Activated CD8-positive, alpha-beta memory T cell treated with anti-CD3 and anti-CD28 coated beads, Interleukin-2, amount 50 U/mL, for 24 hours (primary cell): ENCODE data around the gene GEMIN4.
"Not testable (repeated sequence)": the region's sequence is repeated elsewhere in the genome, so short reads cannot be mapped to it uniquely, and the experiment has no call there.

Source experiments
- DNase-seq: peaks from one replicate; pipeline ENCODE4 v3.0.0-alpha.2; 2020; ENCODE audit errors: extremely low read depth

Gene GEMIN4

GRCh38 chr17:752002-752619 lies at the start of gene GEMIN4:
Gene GEMIN4 (minus strand): TSS chr17:752264. CDS start chr17:752142, 122 bp downstream.
- peak; percentile 93 for DNase-seq

DNA sequence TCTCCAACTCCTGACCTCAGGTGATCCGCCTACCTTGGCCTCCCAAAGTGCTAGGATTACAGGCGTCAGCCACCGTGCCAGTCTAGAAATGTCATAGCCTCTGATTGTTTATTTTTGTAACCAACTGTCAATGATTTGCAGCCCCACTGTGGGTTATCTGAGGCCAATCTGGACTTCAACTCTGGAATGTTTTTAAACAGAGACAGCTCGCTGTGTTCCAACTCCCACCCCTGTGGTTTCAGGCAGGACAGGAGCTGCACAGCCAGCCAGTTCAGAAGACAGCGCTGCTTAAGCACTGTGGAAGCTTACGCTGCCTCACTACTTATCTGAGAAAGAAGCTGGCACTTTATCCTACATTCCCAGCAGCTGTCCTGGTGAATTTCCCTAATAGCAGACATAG lies 49.6 kb upstream of the GEMIN4 start:
- DNase-seq: no peak

DNA sequence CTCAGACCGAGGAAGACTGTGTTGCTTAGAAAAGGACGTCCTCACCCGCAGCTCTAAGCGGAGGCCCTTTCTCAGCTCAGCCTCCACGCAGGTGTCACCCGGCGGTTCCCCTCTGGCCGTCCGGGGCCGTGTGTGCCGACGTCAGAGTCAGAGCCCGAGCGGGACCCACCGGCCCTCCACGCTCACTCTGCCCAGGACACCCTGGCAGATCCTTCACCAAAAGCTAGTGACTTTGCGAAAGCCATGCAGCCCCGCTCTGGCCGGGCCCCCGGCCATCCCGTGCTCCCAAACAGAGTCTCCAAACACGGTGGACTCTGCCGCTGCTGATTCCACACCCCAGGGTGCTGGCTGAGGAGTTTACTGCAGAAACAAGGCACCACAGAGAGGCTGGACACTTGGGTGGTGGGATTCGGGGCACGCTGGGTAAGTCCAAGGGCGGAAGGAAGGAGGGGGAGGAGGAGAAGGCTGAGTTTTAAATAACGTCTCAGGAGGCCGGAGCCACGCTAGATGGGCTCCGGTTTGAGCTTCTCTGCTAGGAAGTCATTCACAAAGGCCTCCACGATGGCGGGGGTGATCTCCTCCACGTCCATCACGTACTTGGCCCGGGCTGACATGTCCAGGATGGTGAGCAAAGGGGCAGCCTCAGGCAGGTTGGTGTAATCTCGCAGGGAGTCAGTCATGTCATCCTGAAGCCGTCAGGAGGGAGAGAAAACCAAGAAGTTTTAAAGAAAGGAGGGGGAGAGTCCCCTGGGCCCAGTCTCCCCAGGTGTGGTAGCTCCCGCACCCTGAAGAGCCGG lies 48.6 kb upstream of the GEMIN4 start:
- no peak for DNase-seq

DNA sequence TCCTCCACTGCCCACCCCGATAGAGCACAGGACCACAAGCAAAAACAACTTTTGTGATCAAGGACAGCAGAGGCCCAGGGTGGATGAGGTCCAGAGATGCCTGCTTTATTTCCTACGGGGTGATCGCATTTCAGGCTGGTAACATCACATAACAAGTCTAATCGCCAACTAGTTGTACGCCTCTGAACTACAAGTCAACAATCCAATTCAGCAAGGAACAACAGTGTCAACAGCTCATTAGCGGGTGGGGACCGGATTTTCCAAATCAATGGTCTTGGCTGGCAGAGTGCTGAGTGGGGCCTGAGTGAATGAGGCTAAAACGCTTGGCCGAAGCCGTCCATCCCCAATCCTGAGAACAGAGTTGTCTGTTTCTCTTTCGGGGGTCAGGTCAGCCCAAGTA lies 47.2 kb upstream of the GEMIN4 start:
- no peak for DNase-seq

DNA sequence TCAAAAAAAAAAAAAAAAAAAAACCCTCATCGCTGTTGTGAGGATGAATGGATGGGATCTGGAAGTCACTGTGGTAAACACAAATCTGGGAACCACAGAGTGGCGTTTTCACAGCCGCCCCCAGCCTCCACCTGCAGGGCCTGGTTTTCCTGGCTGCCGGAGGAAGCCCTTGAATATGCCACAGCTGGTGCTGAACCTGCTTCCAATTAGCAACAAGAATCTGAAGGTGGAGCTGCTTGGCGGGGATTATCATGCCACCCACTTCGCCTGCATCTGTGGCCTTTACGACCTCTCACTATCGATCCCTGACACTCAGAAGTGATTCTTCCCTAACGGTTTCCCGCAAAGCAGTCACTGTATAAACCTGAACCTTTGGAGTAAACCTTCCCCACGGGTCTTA lies 46.2 kb upstream of the GEMIN4 start:
- no peak for DNase-seq

DNA sequence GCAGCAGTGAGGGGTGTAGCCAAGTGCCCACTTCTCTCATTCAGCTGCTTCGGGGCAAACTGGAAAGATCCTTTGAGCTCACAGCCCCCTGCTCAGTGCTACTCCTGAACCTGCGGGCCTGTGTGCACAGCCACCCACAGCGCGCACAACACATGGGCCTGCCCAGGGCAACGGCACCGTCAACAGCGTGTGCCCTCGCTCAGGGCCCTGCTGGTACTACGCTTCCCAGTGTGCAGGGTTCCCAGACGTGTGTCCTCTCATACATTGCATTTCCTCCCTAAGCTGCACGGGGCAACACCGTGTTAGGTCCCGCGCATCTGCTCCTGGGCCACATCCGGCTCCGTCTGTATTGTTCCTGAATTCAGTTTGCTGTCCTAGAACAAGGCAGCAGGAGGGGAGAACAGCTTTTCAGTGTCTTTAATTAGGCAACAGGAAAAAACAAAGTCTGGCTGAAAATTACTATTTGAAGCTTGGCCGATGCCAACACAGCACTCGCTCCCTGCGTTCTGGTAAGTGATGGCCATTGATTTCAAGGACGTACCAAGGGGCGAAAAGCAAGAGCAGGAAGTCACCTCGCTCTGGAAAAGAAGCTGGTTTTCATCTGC lies 45.3 kb upstream of the GEMIN4 start:
- DNase-seq: no peak

DNA sequence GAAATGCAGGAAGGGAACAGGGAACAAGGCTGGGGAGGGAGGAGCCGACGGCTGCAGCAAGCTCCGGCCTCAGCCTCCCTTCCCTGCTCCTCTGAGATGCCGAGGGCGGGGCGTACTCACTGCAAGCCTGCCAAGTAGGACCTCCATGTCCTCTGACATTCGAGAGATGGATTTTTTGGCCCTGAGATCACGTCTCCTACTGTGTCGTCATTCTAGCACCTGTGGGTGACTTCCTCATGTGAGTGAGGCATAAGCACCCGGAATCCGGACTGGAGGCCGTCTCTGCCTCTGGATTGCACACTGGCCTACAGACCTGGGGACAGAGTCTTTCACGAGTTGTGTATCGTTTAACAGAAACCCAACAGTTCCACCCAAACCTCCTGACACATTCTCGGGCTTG lies 44.5 kb upstream of the GEMIN4 start:
- no peak for DNase-seq

- no peak for DNase-seq
Observed at GRCh38 chr17:795721-796120, 43.7 kb upstream of the GEMIN4 start.

DNA sequence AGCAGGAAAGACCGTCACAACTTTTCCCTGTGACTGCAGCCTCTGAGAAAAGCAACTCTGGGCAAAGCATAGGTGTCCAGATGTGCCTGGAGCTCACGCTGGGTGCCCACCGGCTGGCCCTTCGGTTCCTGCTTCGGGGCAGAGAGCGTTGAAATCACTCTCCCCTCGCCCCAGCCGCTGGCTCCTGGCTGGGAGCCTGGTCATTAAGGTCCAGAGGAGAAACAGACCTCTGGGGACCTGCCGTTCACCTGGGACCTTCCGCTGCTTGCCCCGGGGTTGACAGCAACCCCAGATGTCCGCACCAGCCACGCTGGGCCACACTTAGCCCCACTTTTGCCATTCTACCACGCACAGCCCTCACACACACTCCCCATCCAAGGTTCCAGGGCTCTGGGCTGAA lies 43.2 kb upstream of the GEMIN4 start:
- no peak for DNase-seq

DNA sequence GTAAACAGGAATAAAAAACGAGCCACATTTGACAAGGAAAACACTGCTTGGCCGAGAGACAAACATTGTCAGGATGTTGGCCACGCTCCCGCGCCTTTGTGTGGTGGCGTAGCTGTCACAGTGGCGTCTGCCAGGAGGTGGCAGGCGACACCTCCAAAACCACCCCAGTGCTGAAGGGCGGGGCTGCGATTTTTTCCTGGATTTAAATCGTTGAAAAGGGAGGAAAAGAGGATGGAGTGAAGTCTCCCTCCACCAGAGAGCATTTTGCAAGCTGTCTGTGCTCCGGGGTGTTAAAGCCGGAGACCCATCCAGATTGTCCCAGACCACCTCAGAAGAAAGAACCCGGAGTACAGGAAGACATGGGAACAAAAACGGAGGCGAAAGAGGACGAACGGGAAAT lies 42.8 kb upstream of the GEMIN4 start:
- no peak for DNase-seq

DNA sequence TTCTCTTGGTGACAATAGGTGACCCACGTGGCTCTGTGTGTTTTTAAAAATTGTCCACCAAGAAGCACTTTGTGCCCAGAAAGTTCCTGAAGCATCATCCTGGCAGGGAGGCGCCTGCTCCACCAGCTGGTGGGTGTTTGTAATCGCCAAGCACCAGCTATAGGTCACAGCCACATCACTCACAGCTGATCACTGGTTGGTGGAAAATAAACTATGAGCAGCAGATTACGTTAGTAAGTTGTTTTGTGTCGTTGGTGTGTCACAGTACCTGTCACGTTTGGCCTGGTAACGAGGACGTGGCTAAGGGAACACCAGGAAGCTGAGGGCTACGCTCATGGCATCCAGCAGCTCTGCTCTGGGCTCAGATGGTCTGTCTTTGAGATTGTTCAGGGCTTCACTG lies 40.2 kb upstream of the GEMIN4 start:
- DNase-seq: no peak

- DNase-seq: no peak
Observed at GRCh38 chr17:791829-792228, 39.8 kb upstream of the GEMIN4 start.

DNA sequence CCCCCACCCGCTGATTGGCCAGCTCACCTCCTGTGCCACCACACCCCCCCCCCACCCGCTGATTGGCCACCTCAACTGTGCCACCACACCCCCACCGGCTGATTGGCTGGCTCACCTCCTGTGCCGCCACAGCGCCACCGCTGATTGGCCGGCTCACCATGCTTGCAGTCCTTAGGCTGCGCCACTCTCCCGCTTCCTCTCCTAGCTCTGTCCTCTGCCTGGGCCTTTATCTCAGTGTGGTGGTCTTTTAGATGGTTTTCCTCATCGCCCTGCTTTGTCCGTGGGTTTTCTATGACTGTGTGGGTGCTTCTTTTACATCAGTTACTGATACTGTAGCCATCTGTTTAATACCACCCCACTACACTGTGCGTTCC lies 38.8 kb upstream of the GEMIN4 start:
- DNase-seq: not testable (repeated sequence)

DNA sequence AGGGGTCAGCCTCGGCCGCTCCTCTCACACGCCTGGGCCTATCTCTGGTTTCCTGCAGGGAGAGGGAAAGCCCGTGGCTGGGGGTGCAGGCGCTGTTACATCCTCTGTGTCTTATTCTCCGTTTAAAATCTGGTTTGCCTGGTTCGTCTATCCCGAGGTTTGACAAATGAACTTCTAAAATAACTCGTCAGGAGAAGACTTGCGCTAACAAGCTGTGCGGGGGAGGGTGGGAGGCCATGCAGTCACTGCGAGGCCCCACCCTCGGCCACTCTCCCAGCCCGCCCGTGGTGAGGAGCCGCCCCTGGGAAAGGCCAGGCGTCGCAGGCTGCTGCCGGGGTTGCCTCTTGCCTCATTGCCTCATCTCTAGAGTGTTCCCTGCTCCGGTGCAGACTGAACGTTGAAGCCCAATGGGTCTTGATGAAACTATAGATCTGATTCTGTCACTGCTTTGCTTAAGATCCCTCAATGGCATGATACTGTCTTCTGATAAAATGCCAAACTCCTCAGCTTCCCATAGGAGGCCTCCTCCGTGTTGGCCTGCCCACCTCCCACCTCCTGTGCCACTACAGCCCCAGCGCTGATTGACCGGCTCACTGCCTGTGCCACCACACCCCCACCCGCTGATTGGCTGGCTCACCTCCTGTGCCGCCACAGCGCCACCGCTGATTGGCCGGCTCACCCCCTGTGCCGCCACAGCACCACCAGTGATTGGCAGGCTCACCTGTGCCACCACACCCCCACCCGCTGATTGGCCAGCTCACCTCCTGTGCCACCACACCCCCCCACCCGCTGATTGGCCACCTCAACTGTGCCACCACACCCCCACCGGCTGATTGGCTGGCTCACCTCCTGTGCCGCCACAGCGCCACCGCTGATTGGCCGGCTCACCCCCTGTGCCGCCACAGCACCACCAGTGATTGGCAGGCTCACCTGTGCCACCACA lies 38.1 kb upstream of the GEMIN4 start:
- DNase-seq: not testable (repeated sequence)

GRCh38 chr17:789160-789840 lies 37.2 kb upstream of the GEMIN4 start:
- no peak for DNase-seq

DNA sequence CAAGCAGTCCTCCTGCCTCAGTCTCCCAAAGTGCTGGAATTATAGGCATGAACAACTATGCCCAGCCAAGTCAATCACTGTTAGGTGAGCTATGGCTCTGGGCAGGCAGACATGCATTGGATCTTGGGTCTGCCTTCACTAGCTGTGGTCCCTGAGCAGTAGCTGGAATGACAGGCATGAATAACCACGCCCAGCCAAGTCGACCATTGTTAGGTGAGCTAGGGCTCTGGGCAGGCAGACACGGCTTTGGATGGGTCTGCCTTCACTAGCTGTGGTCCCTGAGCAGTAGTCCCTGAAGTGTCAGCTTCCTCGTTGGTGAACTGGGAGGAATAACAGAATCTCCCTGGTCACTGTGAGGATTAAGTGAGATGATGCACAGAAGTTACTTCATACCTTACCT lies 36.5 kb upstream of the GEMIN4 start:
- no peak for DNase-seq

DNA sequence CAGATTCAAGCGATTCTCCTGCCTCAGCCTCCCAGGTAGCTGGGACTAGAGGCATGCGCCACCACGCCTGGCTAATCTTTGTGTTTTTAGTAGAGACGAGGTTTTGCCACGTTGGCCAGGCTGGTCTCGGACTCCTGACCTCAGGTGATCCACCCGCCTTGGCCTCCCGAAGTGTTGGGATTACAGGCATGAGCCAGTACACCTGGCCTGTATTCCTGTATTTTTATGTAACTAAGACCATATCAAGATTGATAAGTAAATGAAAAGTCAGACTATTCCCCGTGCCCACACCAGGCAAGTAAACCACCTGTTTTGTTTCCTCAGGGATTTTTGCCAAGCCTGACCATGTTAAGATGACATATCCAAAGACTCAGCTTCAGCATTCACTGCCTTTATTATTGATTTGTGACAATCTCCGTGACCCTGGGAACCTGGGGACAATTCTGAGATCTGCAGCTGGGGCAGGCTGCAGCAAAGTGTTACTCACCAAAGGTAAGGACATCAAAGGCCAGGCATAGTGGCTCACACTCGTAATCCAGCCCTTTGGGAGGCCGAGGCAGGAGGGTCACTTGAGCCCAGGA lies 35.7 kb upstream of the GEMIN4 start:
- no peak for DNase-seq

DNA sequence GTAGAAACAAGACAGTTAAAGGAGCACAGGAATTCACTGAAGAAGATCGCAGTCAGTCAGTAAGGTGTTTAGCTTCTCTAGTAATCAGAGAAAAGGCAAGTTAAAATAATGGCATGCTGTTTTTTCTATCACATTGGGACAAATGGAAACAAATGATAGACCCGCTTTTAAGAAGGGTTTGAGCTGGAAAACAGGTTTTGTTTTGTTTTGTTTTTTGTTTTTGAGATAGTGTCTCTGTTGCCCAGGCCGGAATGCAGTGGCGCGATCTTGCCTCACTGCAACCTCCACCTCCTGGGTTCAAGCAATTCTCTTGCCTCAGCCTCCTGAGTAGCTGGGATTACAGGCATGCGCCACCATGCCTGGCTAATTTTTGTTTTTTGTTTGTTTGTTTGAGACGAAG lies 33.8 kb upstream of the GEMIN4 start:
- DNase-seq: not testable (repeated sequence)

DNA sequence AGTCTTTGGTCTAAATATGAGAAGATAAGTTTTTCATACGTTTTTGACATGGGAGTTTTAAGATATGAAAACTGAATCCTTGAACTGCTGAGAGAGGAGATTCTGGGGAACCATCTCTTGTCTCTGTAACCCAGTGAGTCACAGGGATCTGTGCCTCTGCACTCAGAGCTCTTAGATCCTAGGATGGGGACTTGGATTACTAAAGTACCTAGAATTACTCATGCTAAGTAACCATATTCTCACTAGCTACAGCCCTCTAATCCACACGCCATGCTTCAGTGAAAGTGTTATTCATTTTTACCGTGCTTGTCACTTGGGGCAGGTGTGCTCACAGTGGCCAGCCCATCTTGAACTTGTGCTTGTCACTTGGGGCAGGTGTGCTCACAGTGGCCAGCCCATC lies 32.1 kb upstream of the GEMIN4 start:
- no peak for DNase-seq

GRCh38 chr17:781805-782731 lies 30.0 kb upstream of the GEMIN4 start, which contains the start of the genes GLOD4 and MRM3:
Gene GLOD4 (minus strand): TSS chr17:782280. CDS start chr17:782255, 25 bp downstream.
Gene MRM3 (plus strand): TSS chr17:782353. CDS start chr17:782379, 26 bp downstream.
- DNase-seq: peak; percentile 77
